Fibroblast of skin of back (primary cell): ENCODE measurements around the gene RAI1.

Experiments
- DNase-seq: peaks from one replicate; pipeline ENCODE4 v3.0.0-alpha.2; 2013

The RAI1 gene

GRCh38 chr17:17754719-17755686 is 73.7 kb downstream of the RAI1 start:
- no peak for DNase-seq

DNA sequence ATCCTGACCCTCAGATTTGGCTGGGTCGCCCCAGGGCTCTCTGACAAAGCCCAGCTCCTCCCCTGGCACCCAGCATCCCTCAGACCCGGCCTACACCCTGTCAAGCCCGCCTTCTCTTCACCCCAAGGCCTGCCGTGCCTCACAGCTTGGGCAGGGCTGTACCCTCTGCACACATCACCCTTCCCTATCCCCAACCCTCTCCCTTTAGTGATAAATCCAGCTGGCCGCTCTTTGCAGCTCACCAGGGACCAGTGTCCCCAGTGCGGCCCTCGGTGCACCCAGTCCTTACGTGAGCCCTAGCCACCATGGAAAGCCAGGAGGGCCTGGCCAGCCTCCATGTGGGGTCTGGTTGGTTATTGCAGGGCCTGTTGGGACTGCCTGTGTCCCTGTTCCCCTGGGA is 74.5 kb downstream of the RAI1 start:
- DNase-seq: no peak

GRCh38 chr17:17757391-17757791 is 76.1 kb downstream of the RAI1 start:
- DNase-seq: no peak

DNA sequence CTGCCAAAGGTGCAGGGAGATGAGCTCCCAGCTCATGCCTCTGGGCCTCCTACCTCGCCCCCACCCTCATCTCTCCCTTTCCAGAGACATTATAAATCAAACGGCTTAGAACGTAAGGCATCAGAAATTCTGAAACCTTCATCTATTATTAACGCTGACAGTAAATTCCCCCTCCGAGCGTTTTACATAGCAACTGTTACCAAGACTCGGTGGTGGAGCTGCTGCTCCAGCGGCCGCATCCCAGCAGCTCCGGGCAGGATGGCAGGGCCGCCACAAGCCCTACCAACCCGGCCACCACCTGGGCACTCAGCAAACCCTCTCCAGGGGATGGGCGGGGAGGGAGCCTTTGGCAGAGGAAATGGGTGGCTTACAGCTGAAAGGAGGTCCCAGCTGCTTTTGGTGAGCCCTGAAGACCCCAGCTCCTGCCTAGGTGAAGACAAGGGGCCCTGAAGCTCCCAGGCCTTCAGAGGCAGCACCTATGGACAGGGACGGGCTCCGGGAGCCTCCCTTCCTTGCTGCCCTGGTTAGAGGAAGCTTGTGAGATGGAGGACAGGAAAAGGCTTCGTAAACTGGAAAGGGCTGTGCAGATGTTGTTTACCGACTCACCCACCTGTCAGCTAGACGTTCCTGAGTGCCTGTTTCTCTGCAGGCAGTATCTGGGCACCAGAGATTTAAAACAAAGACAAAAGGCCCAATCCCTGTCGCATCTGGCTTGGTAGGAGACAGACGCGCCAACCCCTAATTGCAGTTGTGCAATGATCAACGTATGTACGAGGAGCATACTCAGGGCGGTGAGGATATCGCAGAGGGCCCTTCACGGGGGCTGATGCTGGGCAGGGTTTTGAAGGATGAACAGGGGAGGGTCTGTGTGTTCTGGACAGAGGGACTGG is 76.9 kb downstream of the RAI1 start:
- no peak for DNase-seq

- no peak for DNase-seq
Observed at GRCh38 chr17:17758941-17759563, 77.8 kb downstream of the RAI1 start.

- DNase-seq: no peak
Observed at GRCh38 chr17:17760350-17760749, 79.1 kb downstream of the RAI1 start.

- no peak for DNase-seq
Observed at GRCh38 chr17:17760872-17761550, 79.8 kb downstream of the RAI1 start.

DNA sequence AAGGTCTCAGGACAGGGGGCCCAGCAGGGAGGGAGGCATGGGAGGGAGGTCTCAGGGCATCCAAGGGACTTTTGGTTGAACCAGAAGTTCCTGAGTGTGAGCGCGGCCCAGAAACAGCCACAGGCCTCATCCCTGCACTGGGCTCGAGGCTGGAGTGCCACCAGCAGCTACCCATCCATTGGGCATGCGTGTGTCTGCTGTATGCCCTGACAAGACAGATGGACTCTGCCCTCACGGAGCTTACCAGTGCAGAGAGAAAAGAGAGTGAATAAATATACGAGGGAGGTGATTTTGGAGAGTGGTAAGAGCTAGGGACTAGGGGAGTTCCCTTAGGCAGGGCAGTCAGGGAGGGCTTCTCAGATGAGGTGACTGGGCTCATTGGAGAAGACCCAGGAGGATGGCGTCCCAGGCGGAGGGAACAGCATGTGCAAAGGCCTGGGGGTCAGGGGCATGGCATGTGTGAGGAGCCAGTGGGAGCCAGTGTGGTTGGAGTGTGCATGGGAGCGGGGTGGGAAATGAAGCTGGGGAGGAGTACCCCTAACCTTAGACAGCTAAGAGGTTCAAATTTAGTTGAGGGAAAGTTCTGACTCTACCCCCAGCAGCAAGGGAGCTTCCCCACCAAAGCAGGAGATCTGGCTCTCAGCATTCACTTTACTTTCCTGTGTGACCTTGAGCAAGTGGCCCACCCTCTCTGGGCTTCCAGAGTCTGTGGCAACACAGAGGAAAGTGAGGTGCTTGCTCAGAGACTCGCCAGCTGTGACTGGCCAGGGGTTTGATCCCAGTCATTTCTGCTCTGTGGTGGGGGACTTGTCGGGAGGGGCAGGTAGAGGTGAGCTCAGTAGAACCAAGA is 80.9 kb downstream of the RAI1 start:
- no peak for DNase-seq

DNA sequence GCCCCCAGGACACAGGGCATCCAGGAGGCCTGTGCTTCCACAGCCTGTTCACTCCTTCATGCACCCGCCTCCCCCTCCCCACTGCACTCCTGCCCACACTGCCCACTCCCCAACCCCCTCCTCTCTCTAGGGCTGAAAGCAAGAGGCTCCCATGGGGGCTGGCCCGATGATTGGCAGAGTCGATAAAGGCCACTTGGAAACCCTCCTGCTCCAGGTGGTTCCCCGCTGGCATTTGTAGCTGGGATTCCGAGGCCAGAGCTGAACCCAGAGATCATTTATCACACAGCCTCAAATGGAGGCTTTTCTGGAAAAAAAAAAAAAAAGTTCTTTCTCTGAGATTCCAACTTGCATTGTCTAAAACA is 81.5 kb downstream of the RAI1 start:
- DNase-seq: no peak

GRCh38 chr17:17763136-17763535 is 81.9 kb downstream of the RAI1 start:
- no peak for DNase-seq

GRCh38 chr17:17763734-17764133 is 82.5 kb downstream of the RAI1 start:
- DNase-seq: no peak

GRCh38 chr17:17765359-17766076 is 84.3 kb downstream of the RAI1 start:
- no peak for DNase-seq

DNA sequence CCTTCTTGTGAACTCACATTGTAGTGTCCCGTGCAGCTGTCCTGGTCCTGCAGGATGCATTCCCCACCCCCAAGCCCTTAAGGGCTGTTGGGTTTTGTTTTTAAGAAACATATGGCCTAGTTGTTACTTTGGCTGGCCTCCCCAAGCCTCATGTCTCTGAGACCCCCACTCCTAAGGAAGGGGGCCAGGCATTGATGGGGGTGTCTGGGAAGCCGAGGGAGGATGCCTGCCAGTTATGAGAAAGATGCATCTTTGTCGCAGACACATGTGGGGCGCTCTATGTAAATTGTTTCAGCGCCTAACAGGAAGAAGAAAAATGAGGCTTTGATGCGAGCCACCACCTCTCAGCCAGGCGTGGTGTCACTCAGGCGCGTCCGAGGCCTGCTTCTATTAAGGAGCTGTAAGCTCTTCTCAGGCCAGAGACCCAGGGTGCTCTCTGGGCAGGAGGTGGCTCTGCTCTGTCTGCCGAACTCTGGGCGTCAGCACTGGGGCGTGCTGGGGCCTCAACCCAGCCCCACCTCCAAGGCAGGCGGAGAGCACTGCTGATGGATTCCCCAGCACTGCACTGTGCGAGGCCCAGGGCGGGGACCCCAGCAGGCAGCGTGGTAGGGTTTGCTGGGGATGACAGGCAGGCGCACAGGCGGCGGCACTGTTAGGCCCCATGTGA is 85.0 kb downstream of the RAI1 start:
- no peak for DNase-seq

- no peak for DNase-seq
Observed at GRCh38 chr17:17766744-17767120, 85.5 kb downstream of the RAI1 start.

DNA sequence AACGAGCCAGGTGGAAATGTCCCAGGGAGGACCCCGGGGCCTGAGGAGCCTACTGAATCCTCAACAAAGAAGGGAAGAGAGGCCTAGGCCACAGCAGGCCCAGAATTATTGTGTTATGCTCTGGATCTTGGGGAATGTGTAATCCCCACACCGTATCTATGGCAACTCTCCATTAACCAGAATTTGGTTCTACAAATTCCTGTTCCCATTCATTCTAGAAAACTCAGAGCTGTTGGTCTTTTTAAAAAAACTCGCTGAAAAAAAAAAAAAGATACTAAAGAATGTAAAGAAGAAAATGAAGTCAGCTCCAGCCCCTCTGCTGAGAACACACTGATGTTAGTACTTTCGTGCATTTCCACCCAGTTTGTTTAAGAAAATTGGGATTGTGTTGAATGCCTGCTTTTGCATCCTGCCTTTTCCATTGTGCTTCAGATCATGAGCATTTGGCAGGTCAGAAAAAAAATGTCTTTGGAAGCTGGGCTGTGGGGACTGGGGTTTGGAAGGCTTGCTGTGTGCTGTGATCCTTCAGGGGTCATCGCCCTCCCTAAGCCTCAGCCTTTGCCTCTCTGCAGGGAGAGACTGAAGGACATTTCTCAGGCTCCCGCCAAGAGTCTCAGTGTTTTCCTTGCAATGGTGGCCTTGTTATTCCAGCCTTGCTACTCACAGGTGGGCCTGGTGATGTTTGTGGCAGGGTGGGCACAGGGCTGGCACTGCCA is 86.1 kb downstream of the RAI1 start:
- peak; percentile 57 for DNase-seq

GRCh38 chr17:17767887-17768418 is 86.7 kb downstream of the RAI1 start:
- DNase-seq: no peak

DNA sequence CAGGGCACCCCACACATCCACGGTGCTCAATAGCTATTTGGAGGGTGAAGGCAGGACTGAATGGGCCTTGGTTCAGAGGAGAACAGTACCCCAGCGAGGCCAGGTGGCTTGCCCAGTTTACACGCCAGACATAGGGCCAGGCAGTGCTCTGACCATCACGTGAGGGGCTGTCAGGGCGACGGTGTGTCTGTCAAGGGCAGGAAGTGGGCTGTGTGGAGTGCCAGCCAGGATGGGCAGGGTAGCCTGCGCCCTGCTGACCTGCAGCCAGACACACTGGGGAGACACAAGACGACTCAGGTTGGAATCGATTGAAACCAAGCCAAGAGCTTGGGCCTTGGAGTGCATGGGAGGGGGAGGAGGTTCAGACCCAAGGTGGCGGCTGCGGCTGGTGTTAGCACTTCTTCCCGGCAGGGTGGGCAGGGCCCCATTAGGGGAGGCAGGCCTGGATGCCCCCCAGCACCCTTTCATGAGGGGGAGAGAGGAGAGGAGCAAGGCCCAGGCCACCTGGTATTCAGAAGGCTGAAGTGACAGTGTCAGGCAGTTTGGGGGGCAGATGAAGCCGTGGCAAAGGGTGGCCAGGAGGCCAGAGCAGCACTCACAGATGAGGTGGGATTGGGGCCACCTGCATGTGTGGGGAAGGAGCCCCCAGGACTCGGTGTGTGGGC is 87.3 kb downstream of the RAI1 start:
- no peak for DNase-seq

GRCh38 chr17:17769869-17770631 is 88.8 kb downstream of the RAI1 start:
- no peak for DNase-seq
